Measurements from ENCODE around the gene GSE1.

GSE1 gene

DNA sequence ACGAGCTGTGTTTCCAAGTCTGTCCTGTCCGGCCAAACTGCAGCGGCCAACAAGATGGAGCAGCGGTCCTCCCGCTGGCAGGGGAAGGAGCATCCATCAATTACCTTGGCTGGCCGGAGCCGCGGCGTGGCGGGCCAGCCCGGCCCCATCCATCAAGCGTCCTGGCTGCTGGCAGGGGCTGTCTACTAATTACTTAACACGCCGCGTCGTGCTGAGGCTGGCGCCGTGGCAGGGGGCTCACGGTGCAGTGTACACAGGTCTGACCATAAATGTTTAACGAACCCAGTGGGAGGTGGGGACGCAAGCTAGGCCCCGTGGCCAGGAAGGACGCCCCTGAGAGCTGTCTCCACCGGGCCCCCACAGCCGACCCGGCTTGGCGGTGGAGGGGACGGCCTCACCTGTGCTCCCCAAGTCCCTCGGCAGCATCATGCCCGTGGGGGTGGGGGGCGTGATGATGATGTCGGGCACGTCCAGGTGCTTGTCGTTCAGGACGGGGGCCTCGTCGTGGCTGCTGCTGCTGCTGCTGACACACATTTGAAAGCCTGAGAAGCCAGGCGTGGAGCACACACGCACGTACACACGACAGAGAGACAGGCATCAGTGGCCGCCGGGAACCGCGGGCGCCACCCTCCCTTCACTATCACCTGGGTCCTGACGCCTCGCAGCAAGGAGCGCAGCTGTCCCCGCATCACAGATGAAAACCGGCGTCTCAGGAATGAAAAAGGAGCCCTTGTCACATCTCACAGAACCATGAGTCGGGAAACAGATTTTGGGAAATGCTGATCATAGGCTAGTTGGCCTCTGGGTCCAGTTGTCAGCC is 96.9 kb downstream of the GSE1 start:
- DNase-seq, result no peak

DNA sequence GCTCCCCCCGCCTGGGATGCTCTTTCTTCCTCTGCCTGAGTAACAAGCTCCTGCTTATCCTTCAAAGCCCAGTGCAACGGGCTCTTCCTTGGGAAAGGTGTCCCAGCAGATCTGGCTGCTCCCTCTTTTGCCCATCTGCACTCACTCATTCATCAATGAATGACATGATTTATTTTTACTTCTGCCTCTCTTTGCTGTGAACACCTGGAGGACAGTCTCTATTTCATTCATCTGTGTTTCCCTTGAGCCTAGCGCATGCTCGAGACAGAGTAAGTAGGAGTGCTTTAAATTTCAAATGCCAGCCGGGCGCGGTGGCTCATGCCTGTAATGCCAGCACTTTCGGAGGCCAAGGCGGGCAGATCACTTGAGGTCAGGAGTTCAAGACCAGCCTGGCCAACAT is 97.6 kb downstream of the GSE1 start:
- DNase-seq, result no peak

- DNase-seq, result no peak
Observed at GRCh38 chr16:85711982-85712587, 99.0 kb downstream of the GSE1 start.

GRCh38 chr16:85712801-85713200 is 99.7 kb downstream of the GSE1 start:
- DNase-seq, result no peak

DNA sequence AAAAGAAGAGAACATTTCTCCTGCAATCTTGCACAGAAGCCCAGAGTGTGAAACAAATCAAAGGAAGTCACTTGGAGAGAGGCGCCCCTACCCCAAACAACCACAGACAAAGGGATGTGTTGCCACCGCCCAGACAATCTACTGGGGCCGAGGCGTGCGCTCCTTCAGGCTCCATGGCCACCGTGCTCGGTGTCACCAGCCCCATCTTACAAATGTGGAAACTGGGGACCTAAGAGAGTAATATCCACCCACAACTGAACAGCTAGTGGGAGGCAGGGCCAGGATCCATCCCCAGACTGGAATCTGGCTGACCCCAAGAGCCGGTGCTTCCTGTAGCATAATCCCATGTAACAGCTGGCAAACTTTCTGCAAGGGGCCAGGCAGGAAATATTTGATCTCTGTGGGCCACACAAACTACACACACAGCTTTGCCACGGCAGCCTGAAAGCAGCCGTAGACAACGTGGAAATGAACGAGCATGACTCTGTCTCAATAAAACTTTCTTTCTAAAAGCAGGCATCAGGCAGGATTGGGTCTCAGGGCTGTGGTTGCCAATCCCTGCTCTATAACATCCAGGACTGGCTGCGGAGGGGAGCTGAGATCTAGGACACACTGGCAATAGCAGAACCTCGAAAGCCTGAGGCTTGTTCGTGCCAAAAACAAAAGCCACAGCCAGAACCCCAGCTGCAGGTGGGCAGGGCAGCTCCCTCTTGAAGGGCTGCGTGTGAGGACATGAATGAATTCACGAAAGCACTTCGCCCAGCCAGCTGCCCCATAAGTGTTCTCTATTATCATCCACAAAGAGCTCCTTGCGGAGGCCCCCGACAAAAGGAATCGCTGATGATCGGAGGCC is 102.3 kb downstream of the GSE1 start:
- no peak for DNase-seq

DNA sequence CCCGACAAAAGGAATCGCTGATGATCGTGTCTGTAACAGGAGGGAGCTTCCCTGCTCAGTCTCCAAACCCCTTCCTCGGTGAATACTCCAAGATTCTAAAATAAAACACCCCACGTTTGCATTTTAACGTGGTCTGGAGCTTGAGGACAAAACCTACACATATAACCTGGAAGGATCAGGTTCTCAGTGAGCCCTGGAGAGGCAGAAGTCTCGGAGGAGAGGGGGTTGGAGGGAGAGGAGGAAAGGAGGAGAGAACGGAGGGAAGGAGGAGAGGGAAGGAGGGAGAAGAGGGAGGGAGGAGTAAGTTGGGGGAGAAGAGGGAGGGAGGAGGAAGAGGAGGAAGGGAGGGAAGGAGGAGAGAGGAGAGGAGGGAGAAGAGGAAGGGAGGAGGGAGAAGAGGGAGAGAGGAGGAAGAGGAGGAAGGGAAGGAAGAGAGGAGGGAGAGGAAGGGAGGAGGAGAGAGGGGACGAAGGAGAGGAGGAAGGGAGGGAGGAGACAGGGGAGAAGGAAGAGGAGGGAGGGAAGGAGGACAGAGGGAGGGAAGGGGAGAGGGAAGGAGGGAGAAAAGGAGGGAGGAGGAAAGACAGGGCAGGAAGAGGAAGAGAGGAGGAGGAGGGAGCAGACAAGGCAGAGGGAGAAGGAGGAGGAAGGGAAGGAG is 103.0 kb downstream of the GSE1 start:
- DNase-seq, result no peak

DNA sequence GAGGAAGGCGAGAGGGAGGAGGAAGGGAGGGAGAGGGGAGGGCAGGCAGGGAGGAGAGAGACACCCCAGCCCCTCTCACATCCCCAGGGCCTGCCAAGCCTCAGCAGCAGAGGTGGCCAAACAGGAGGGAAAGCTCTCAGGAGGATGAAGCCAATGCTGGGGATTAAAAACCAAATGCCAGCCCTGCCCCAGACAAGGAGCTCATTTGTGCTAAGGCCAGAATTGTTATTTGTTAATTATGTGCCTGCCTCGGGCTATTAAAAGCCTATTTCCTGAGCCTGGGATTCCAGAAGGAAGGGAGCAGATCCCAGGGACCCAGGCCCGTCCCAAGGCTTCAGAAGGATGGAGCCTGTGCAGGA is 103.5 kb downstream of the GSE1 start:
- DNase-seq, result no peak

- DNase-seq, result peak in 4 of 5 donors; percentile 36 to 54 (median 48)
Observed at GRCh38 chr16:85717393-85718152, 104.5 kb downstream of the GSE1 start.

- no peak for DNase-seq
Observed at GRCh38 chr16:85718153-85718477, 105.0 kb downstream of the GSE1 start.

GRCh38 chr16:85718682-85719081 is 105.6 kb downstream of the GSE1 start:
- DNase-seq, result no peak

GRCh38 chr16:85719605-85720301 is 106.6 kb downstream of the GSE1 start:
- DNase-seq, result no peak

- no peak for DNase-seq
Observed at GRCh38 chr16:85720302-85720637, 107.1 kb downstream of the GSE1 start.

DNA sequence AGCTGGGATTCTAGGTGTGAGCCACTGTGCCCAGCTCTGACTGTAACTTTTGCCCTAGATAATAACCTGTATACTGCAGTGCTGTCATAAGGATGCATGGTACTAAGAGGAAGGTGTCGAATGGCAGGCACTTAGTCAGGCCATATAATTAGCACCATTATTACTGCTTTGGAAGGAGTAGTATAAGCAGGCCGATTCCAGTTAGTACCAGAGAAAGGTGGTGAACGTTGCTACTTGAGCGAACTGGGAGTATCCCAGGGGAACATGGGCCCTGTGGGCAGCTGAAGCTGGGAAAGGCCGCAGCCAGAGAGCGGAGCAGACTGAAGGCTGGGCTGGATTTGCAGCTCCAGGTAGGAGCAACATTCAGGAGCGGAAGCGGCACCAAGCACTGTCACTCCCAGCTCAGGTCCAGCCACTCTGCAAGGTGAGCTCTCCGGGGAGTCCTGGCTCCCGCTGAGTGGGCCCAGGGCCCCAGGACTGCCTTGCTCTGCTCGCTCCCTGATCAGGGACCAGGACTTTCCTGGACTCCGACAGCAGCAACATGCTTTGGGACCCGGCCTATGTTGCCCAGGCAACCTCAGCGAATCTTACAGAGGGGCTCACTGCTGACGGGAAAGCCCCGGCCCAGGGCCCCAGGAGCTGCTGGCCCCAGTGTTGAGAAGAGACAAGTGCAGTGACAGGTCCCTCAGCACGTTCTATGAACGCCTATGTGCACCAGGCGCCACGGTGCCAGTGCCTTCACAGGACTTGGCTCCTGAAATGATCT is 109.2 kb downstream of the GSE1 start:
- DNase-seq, result no peak

GRCh38 chr16:85724126-85724879 is 111.2 kb downstream of the GSE1 start:
- no peak for DNase-seq

- no peak for DNase-seq
Observed at GRCh38 chr16:85724936-85725335, 111.8 kb downstream of the GSE1 start.
